ENCODE results near the gene TMPRSS11B.

Gene TMPRSS11B

GRCh38 chr4:68278029-68278428 is 32.5 kb upstream of the TMPRSS11B start:
- no peak for TF ChIP-seq CTCF (IDR thresholded peaks at IDR 0.05)
- TF ChIP-seq ZFX (IDR thresholded peaks at IDR 0.05; ENCODE audit: borderline replicate concordance) = no peak
- H3K27ac ChIP-seq = no peak overlapping the region

GRCh38 chr4:68277627-68278026 is 32.1 kb upstream of the TMPRSS11B start:
- TF ChIP-seq ZFX (IDR thresholded peaks at IDR 0.05; ENCODE audit: borderline replicate concordance) (no peak), CTCF (IDR thresholded peaks at IDR 0.05) (no peak)
- H3K27ac ChIP-seq = no peak overlapping the region

GRCh38 chr4:68272860-68273259 is 27.4 kb upstream of the TMPRSS11B start:
- no peak overlapping the region for H3K27ac ChIP-seq
- no peak for TF ChIP-seq ZFX (IDR thresholded peaks at IDR 0.05; ENCODE audit: borderline replicate concordance)
- no peak for TF ChIP-seq CTCF (IDR thresholded peaks at IDR 0.05)

GRCh38 chr4:68272380-68272779 is 26.9 kb upstream of the TMPRSS11B start:
- H3K27ac ChIP-seq = no peak overlapping the region
- TF ChIP-seq ZFX (IDR thresholded peaks at IDR 0.05; ENCODE audit: borderline replicate concordance) = no peak
- TF ChIP-seq CTCF (IDR thresholded peaks at IDR 0.05) = no peak

DNA sequence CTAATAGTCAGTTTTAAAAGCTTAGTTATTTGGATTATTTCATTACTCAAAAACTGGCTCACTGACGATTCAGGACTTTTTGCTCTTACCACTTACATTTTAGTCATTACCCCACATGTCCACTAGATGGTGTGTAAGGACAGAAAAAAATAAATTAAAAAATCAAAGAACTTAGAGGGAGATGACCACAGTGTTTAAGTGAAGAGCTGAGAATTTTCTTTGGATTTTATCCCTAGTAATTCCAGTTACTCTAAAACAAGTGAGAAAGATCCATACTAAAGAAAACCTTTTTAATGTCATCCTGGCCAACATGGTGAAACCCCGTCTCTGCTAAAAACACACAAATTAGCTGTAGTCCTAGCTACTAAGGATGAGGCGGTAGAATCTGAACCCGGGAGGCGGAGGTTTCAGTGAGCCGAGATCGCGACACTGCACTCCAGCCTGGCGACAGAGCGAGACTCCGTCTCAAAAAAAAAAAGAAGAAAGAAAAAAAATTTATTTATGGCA is 26.4 kb upstream of the TMPRSS11B start:
- TF ChIP-seq ZFX (IDR thresholded peaks at IDR 0.05; ENCODE audit: borderline replicate concordance) (no peak), CTCF (IDR thresholded peaks at IDR 0.05) (peak; percentile 76)
- no peak overlapping the region for H3K27ac ChIP-seq

DNA sequence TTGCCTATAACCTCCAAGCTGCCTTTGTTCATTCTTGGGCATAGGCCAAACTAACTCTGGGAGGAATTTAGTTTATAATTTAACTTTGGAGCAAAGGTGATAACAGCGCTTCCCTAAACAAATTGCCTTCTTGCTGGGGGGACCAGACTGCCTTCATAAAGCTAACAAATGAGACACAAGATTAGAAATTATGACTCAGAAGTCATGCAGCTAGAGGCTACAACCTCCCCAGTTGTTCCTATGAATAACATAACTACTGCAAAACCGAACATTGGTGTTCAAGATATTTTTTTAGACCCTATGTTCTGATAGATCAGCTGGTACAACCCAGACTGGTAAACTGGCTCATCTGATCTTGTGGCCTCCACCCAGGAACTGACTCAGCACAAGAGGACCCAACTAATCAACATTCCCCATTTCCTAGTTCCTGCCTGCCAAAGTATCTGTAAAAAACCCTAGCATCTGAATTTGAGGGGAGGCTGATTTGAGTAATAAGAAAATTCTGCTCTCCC is 22.0 kb upstream of the TMPRSS11B start:
- no peak overlapping the region for H3K27ac ChIP-seq
- TF ChIP-seq ZFX (IDR thresholded peaks at IDR 0.05; ENCODE audit: borderline replicate concordance) = no peak
- no peak for TF ChIP-seq CTCF (IDR thresholded peaks at IDR 0.05)

GRCh38 chr4:68264875-68265565 is 19.5 kb upstream of the TMPRSS11B start:
- TF ChIP-seq CTCF (IDR thresholded peaks at IDR 0.05) = no peak
- TF ChIP-seq ZFX (IDR thresholded peaks at IDR 0.05; ENCODE audit: borderline replicate concordance) = no peak
- no peak overlapping the region for H3K27ac ChIP-seq
